ENCODE measurements around the gene TTL. TPM values are rescaled to one million over a fixed set of nuclear protein-coding genes. Genes with fewer than 3 reads are reported as not detected.
"Not testable (repeated sequence)": the region's sequence is repeated elsewhere in the genome, so short reads cannot be mapped to it uniquely, and the experiment has no call there.

TTL gene
- total RNA-seq, 2 donors from 2014 or later = 30.9 to 35.9 TPM

GRCh38 chr2:112488201-112488600, 6.2 kb downstream of the TTL start:
- DNase-seq (ENCODE audit: low spot score) (no peak), ATAC-seq (ENCODE audit: insufficient number of reproducible peaks, low FRiP score, low read depth) (no peak)
- H3K4me1 ChIP-seq (ENCODE audit: control insufficient read depth in 1 of 2, low read depth in 2 of 2) = peaks cover 2 to 15% of the 10 kb centered on the region in 2 donors

GRCh38 chr2:112491946-112492345, 10.0 kb downstream of the TTL start:
- no peaks in the 10 kb centered on the region for H3K27me3 ChIP-seq (replicated peaks; ENCODE audit: insufficient read depth)
- DNase-seq (ENCODE audit: low spot score) (no peak), ATAC-seq (ENCODE audit: insufficient number of reproducible peaks, low FRiP score, low read depth) (no peak)
- no peak for TF ChIP-seq CTCF (IDR thresholded peaks at IDR 0.05)
- H3K9me3 ChIP-seq = no peaks in the 10 kb centered on the region
- no peaks in the 10 kb centered on the region for H3K36me3 ChIP-seq
- no peaks in the 10 kb centered on the region for H3K4me1 ChIP-seq (ENCODE audit: control insufficient read depth in 1 of 2, low read depth in 2 of 2)
- no peak overlapping the region for H3K4me3 ChIP-seq
- H3K27ac ChIP-seq = no peak overlapping the region

More at GRCh38 chr2:112488201-112488600, 6.2 kb downstream of the TTL start:
- H3K4me3 ChIP-seq = no peak overlapping the region
- no peak overlapping the region for H3K27ac ChIP-seq
- no peaks in the 10 kb centered on the region for H3K9me3 ChIP-seq
- no peaks in the 10 kb centered on the region for H3K27me3 ChIP-seq (replicated peaks; ENCODE audit: insufficient read depth)
- no peak for TF ChIP-seq CTCF (IDR thresholded peaks at IDR 0.05)
- no peaks in the 10 kb centered on the region for H3K36me3 ChIP-seq

- H3K36me3 ChIP-seq = no peaks in the 10 kb centered on the region
- no peak overlapping the region for H3K27ac ChIP-seq
- ATAC-seq (ENCODE audit: insufficient number of reproducible peaks, low FRiP score, low read depth) = no peak
- no peak overlapping the region for H3K4me3 ChIP-seq
- H3K27me3 ChIP-seq (replicated peaks; ENCODE audit: insufficient read depth) = no peaks in the 10 kb centered on the region
- no peak for TF ChIP-seq CTCF (IDR thresholded peaks at IDR 0.05)
- no peak for DNase-seq (ENCODE audit: low spot score)
- no peaks in the 10 kb centered on the region for H3K9me3 ChIP-seq
- H3K4me1 ChIP-seq (ENCODE audit: control insufficient read depth in 1 of 2, low read depth in 2 of 2) = no peaks in the 10 kb centered on the region
These were observed 11.1 kb downstream of the TTL start for GRCh38 chr2:112493048-112493447.

GRCh38 chr2:112493858-112494648, 12.1 kb downstream of the TTL start:
- no peak overlapping the region for H3K27ac ChIP-seq
- no peaks in the 10 kb centered on the region for H3K27me3 ChIP-seq (replicated peaks; ENCODE audit: insufficient read depth)
- no peak for TF ChIP-seq CTCF (IDR thresholded peaks at IDR 0.05)
- H3K4me3 ChIP-seq = no peak overlapping the region
- H3K36me3 ChIP-seq = no peaks in the 10 kb centered on the region
- H3K4me1 ChIP-seq (ENCODE audit: control insufficient read depth in 1 of 2, low read depth in 2 of 2) = no peaks in the 10 kb centered on the region
- no peak for ATAC-seq (ENCODE audit: insufficient number of reproducible peaks, low FRiP score, low read depth)
- H3K9me3 ChIP-seq = no peaks in the 10 kb centered on the region
- no peak for DNase-seq (ENCODE audit: low spot score)

GRCh38 chr2:112494828-112495227, 12.9 kb downstream of the TTL start:
- H3K27ac ChIP-seq = no peak overlapping the region
- no peaks in the 10 kb centered on the region for H3K36me3 ChIP-seq
- no peak overlapping the region for H3K4me3 ChIP-seq
- H3K4me1 ChIP-seq (ENCODE audit: control insufficient read depth in 1 of 2, low read depth in 2 of 2) = no peaks in the 10 kb centered on the region
- ATAC-seq (ENCODE audit: insufficient number of reproducible peaks, low FRiP score, low read depth) = no peak
- DNase-seq (ENCODE audit: low spot score) = no peak
- H3K27me3 ChIP-seq (replicated peaks; ENCODE audit: insufficient read depth) = no peaks in the 10 kb centered on the region
- TF ChIP-seq CTCF (IDR thresholded peaks at IDR 0.05) = no peak
- no peaks in the 10 kb centered on the region for H3K9me3 ChIP-seq

- not testable (repeated sequence) for H3K4me1 ChIP-seq (ENCODE audit: control insufficient read depth in 1 of 2, low read depth in 2 of 2); ATAC-seq (ENCODE audit: insufficient number of reproducible peaks, low FRiP score, low read depth); H3K27me3 ChIP-seq (replicated peaks; ENCODE audit: insufficient read depth)
These were observed 13.9 kb downstream of the TTL start for GRCh38 chr2:112495878-112496277.

More at GRCh38 chr2:112495878-112496277, 13.9 kb downstream of the TTL start:
- not testable (repeated sequence) for H3K9me3 ChIP-seq; H3K36me3 ChIP-seq; H3K27ac ChIP-seq; DNase-seq (ENCODE audit: low spot score); H3K4me3 ChIP-seq

All from thoracic aorta (tissue), 2 donors.